GM12864 (cell line): ENCODE measurements around the gene SON.

ENCODE experiments used
- DNase-seq: peaks from one replicate; pipeline ENCODE4 v3.0.0-alpha.2; 2011; ENCODE audit warnings: low read depth
- H3K4me3 ChIP-seq: 2 replicates; pipeline ENCODE4 v1.5.1; 2011; ENCODE audit warnings: mild to moderate bottlenecking, low read depth, low read length, control low read depth
- TF ChIP-seq, protein P1 (sequence below): IDR thresholded peaks from 2 replicates; pipeline ENCODE4 v1.5.1; 2011; ENCODE audit warnings: low read depth, mild to moderate bottlenecking, moderate library complexity, low read length, control low read depth, inconsistent platforms; ENCODE audit errors: missing control alignments

Gene SON

GRCh38 chr21:33552999-33553598 lies 10.3 kb downstream of the SON start:
- DNase-seq: no peak
- no peak overlapping the region for H3K4me3 ChIP-seq
- TF ChIP-seq, protein P1, sequence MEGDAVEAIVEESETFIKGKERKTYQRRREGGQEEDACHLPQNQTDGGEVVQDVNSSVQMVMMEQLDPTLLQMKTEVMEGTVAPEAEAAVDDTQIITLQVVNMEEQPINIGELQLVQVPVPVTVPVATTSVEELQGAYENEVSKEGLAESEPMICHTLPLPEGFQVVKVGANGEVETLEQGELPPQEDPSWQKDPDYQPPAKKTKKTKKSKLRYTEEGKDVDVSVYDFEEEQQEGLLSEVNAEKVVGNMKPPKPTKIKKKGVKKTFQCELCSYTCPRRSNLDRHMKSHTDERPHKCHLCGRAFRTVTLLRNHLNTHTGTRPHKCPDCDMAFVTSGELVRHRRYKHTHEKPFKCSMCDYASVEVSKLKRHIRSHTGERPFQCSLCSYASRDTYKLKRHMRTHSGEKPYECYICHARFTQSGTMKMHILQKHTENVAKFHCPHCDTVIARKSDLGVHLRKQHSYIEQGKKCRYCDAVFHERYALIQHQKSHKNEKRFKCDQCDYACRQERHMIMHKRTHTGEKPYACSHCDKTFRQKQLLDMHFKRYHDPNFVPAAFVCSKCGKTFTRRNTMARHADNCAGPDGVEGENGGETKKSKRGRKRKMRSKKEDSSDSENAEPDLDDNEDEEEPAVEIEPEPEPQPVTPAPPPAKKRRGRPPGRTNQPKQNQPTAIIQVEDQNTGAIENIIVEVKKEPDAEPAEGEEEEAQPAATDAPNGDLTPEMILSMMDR: no peak

DNA sequence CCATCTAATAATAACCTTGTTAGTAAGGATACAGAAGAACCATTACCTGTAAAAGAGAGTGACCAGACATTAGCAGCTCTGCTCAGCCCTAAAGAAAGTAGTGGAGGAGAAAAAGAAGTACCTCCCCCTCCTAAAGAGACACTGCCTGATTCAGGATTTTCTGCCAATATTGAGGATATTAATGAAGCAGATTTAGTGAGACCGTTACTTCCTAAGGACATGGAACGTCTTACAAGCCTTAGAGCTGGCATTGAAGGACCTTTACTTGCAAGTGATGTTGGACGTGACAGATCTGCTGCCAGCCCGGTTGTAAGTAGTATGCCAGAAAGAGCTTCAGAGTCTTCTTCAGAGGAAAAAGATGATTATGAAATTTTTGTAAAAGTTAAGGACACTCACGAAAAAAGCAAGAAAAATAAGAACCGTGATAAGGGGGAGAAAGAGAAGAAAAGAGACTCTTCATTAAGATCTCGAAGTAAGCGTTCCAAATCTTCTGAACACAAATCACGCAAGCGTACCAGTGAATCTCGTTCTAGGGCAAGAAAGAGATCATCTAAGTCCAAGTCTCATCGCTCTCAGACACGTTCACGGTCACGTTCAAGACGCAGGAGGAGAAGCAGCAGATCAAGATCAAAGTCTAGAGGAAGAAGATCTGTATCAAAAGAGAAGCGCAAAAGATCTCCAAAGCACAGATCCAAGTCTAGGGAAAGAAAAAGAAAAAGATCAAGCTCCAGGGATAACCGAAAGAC lies 11.6 kb downstream of the SON start:
- TF ChIP-seq, protein P1: no peak
- DNase-seq: no peak
- H3K4me3 ChIP-seq: no peak overlapping the region

DNA sequence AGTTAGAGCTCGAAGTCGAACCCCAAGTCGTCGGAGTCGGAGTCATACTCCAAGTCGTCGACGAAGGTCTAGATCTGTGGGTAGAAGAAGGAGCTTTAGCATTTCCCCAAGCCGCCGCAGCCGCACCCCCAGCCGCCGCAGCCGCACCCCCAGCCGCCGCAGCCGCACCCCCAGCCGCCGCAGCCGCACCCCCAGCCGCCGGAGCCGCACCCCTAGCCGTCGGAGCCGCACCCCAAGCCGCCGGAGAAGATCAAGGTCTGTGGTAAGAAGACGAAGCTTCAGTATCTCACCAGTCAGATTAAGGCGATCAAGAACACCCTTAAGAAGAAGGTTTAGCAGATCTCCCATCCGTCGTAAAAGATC lies 12.1 kb downstream of the SON start:
- no peak for DNase-seq
- TF ChIP-seq, protein P1: no peak
- H3K4me3 ChIP-seq: no peak overlapping the region

DNA sequence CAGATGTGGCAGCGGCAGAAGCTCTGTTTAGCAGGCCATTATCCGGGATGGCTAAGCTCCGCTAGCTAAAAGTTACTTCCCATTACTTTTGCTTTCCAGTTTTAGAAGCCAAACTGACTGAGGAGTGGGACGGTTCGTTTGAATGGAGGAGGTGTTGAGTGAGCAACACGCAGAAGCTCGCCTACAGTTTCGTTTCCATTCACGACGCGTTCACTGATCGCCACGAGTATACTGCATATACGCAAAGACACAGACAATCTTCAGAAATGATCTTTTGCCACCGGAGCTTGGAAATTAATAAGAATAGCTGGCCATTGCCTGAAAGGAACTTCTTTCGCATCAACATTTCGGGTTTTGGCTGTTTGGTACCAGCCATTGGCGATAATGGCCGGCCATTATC lies 14.6 kb downstream of the SON start:
- TF ChIP-seq, protein P1: no peak
- DNase-seq: no peak
- no peak overlapping the region for H3K4me3 ChIP-seq

DNA sequence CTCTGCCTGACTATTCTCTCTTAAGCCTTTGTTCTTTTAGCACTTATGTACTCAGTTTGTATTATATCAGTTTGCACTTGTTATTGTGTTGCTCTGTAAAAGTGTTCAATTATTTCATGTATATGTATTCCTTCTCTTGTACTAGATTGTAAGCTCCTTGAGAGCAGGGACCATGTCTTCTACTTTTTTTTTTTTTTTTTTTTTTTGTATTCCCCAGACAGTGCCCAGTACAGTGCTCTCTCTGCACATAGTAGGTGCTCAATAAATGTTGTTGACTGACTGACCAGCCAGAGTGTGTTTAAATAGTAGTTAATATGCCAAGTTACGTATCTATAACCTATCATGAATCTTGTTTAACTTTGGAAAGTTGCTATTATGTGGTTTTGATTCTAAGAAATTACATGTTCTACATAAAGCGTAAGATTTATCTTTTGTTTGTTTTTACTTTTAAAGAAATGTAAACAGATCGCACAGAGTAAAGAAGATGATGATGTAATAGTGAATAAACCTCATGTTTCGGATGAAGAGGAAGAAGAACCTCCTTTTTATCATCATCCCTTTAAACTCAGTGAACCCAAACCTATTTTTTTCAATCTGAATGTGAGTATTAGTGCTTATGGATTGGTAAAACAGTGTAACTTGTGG lies 16.1 kb downstream of the SON start:
- TF ChIP-seq, protein P1: no peak
- no peak overlapping the region for H3K4me3 ChIP-seq
- no peak for DNase-seq

DNA sequence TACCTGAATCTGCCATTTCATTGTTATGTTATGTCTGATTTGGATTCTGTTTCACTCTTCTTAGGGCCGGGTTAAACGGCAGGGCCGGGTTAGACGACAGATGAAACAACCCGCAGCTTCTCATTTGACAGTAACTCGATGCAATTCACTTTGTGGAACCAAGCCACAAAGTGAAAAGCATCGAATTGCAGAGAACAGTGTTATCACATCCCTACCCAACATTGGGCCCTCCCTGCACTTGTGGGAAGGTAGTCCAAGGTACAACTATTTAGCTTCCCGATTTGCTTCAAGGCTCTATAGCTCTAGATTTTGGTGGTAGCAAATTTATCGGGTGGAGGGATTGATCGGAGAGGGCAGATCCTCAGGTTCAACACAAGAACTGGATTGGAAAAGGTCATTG lies 17.0 kb downstream of the SON start:
- TF ChIP-seq, protein P1: no peak
- no peak overlapping the region for H3K4me3 ChIP-seq
- DNase-seq: no peak
